HEK293T (cell line): ENCODE data around the gene CIP2A.

Experiments
- CTCF ChIA-PET: fragments of 350-600 bp; formaldehyde crosslinking; extraction: SDS; loops from one replicate; lab custom pipeline; 2021; ENCODE audit warnings: antibody characterized with exemption, inconsistent platforms; lab: Yijun Ruan, JAX
- POLR2A ChIA-PET: fragments of 350-600 bp; formaldehyde crosslinking; extraction: SDS; loops from one replicate; lab custom pipeline; 2020; ENCODE audit warnings: antibody characterized with exemption, inconsistent platforms; lab: Yijun Ruan, JAX
- DNase-seq: peaks from one replicate; pipeline ENCODE4 v3.0.0; 2012; ENCODE audit warnings: mixed read lengths; ENCODE audit errors: extremely low spot score
- ARNT ChIP-seq: fragments of 450-650 bp; IDR thresholded peaks from 2 replicates; pipeline ENCODE4 v1.6.1; 2017; ENCODE audit warnings: mild to moderate bottlenecking
- BHLHE40 ChIP-seq: fragments of 450-650 bp; IDR thresholded peaks from 2 replicates; pipeline ENCODE4 v1.6.1; 2016; ENCODE audit warnings: mild to moderate bottlenecking, moderate library complexity, borderline replicate concordance
- CTBP1 ChIP-seq: fragments of 450-650 bp; IDR thresholded peaks from 2 replicates; pipeline ENCODE4 v1.6.1; 2016; ENCODE audit warnings: borderline replicate concordance
- ELF4 ChIP-seq: fragments of 450-650 bp; IDR thresholded peaks from 2 replicates; pipeline ENCODE4 v1.6.1; 2017; ENCODE audit warnings: antibody characterized with exemption
- FOXA1 ChIP-seq: fragments of 450-650 bp; IDR thresholded peaks from 2 replicates; pipeline ENCODE4 v1.6.1; 2016; ENCODE audit warnings: mild to moderate bottlenecking
- FOXK2 ChIP-seq: fragments of 450-650 bp; IDR thresholded peaks from 2 replicates; pipeline ENCODE4 v1.6.1; 2016; ENCODE audit warnings: mild to moderate bottlenecking
- FOXM1 ChIP-seq: fragments of 450-650 bp; IDR thresholded peaks from 2 replicates; pipeline ENCODE4 v1.6.1; 2017; ENCODE audit warnings: mild to moderate bottlenecking, borderline replicate concordance
- HDGF ChIP-seq: fragments of 450-650 bp; IDR thresholded peaks from 2 replicates; pipeline ENCODE4 v1.6.1; 2017; ENCODE audit warnings: antibody characterized with exemption, borderline replicate concordance
- L3MBTL2 ChIP-seq: fragments of 450-650 bp; conservative IDR thresholded peaks from 2 replicates; pipeline ENCODE4 v1.6.1; 2016; ENCODE audit warnings: mild to moderate bottlenecking
- LEF1 ChIP-seq: fragments of 450-650 bp; IDR thresholded peaks from 2 replicates; pipeline ENCODE4 v1.6.1; 2017; ENCODE audit warnings: mild to moderate bottlenecking, borderline replicate concordance
- NFRKB ChIP-seq: fragments of 450-650 bp; IDR thresholded peaks from 2 replicates; pipeline ENCODE4 v1.6.1; 2016; ENCODE audit warnings: mild to moderate bottlenecking, moderate library complexity
- PKNOX1 ChIP-seq: fragments of 450-650 bp; IDR thresholded peaks from 2 replicates; pipeline ENCODE4 v1.6.1; 2016
- SP1 ChIP-seq: fragments of 450-650 bp; IDR thresholded peaks from 2 replicates; pipeline ENCODE4 v1.6.1; 2017
- SUZ12 ChIP-seq: fragments of 450-650 bp; IDR thresholded peaks from 2 replicates; pipeline ENCODE4 v1.6.1; 2016; ENCODE audit warnings: mild to moderate bottlenecking
- TARDBP ChIP-seq: fragments of 450-650 bp; IDR thresholded peaks from 2 replicates; pipeline ENCODE4 v1.6.1; 2016
- ZNF384 ChIP-seq: fragments of 450-650 bp; IDR thresholded peaks from 2 replicates; pipeline ENCODE4 v1.6.1; 2016

The CIP2A gene

DNA sequence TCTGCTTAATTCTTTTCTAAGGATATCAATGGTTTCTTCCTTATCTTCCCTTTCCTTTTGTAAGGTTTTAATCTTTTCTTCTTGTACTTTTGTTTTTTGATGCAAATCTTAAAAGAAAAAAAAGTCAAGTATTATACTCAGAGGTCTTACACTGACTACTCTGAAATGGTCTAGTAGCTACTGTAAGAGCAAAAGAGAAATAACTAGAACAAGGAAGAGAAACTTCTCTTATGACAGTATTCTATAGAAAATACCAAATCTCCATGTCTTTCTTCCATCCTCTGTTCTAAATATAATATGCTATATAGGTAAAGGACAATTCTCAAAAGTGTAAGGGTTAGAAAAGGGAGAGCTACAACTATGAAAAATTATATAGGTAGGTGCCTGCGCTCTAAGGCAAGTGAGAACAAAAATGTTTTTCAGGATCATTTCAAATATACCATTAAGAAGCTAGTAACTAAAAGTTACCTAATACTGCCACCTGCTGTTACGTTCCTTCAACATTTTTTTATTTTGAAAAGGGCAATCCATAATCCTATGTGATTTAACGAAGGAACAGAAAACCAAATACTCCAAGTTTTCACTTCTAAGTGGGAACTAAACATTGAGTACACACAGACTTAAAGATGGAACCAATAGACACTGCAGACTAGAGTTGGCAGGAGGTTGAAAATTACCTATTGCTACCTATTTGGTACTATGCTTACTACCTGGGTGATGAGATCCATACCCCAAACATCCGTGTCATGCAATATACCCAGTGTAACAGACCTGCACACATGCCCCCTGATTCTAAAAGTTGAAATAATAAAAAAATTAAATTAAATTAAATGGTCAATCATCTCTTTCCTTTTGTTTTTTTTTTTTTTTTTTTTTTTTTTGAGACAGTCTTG, 36.7 kb downstream of the CIP2A start:
- CTCF ChIA-PET = interaction anchor here (0.7 to 1.5 kb wide), 4 partner anchors 9 to 1021 kb away, joined by 3 to 9 read pairs (median 6); no protein-coding TSS in a partner anchor
- no peak for DNase-seq
- POLR2A ChIA-PET = no interaction called here
- no peak for TF ChIP-seq BHLHE40
- TF ChIP-seq ZNF384 = no peak
- TF ChIP-seq HDGF = no peak
- no peak for TF ChIP-seq CTBP1
- no peak for TF ChIP-seq FOXA1
- no peak for TF ChIP-seq SP1
- no peak for TF ChIP-seq NFRKB
- no peak for TF ChIP-seq L3MBTL2
- no peak for TF ChIP-seq TARDBP
- TF ChIP-seq PKNOX1 = no peak
- no peak for TF ChIP-seq SUZ12
- no peak for TF ChIP-seq FOXM1
- no peak for TF ChIP-seq FOXK2
- no peak for TF ChIP-seq ARNT
- no peak for TF ChIP-seq ELF4
- no peak for TF ChIP-seq LEF1

DNA sequence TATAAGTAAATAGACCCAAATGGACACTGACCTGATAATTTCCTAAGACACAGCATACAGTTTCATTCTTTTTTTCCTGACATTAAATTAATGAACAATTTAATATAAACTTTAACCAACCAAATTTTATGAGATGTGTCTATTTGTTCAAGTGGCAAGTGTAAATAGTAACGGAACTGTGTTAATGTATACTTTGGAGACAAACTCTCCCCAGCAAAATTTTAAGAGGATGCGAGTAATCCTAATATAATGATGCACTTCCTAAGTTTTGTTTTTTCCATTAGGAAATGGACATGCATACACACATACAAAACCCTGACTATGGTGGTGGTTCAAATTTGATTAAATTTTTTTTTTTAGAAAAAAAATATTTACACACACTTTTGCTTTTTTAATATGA, 40.4 kb downstream of the CIP2A start:
- TF ChIP-seq CTBP1 (no peak), FOXM1 (no peak), L3MBTL2 (no peak), FOXA1 (no peak), ARNT (no peak), SUZ12 (no peak), HDGF (no peak), NFRKB (no peak), SP1 (no peak), FOXK2 (no peak), ELF4 (no peak), PKNOX1 (no peak)
- DNase-seq = no peak
- POLR2A ChIA-PET = no interaction called here
- CTCF ChIA-PET = no interaction called here

- no peak for DNase-seq
- CTCF ChIA-PET = no interaction called here
- TF ChIP-seq ZNF384 (no peak), CTBP1 (no peak), BHLHE40 (no peak), SUZ12 (no peak), ELF4 (no peak), HDGF (no peak)
- POLR2A ChIA-PET = no interaction called here
Observed at GRCh38 chr3:108548304-108548703, 40.9 kb downstream of the CIP2A start.

DNA sequence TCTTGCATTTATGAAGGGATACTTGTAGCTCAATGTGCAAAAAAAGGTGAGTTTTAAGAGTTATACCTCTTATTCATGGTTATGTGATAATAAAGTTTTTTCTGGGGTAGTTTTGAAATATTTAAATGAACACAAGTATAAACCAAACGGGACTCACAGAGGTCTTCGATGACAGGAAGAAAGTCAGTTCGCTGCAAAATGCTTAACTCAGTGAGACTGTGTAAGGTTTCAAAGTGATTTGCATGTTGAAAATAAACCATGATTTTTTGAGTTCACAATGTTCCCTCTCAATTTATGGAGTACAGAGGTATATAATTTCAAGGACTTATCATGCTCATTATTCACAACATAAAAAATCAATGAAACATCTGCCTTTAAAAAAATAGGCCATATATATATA, 42.5 kb downstream of the CIP2A start:
- ChIA-PET POLR2A (no interaction called here), CTCF (interaction anchor here (0.6 kb wide), 2 partner anchors 57 to 145 kb away, joined by 3 read pairs; no protein-coding TSS in a partner anchor)
- TF ChIP-seq LEF1 (no peak), ARNT (no peak), FOXM1 (no peak), FOXK2 (no peak)
- no peak for DNase-seq

- TF ChIP-seq ARNT = no peak
- TF ChIP-seq BHLHE40 = no peak
- TF ChIP-seq ZNF384 = no peak
- TF ChIP-seq LEF1 = no peak
- no peak for TF ChIP-seq FOXK2
- no peak for TF ChIP-seq CTBP1
- TF ChIP-seq L3MBTL2 = no peak
- TF ChIP-seq ELF4 = no peak
- TF ChIP-seq FOXA1 = no peak
- no peak for TF ChIP-seq SUZ12
- no peak for TF ChIP-seq PKNOX1
- no peak for TF ChIP-seq FOXM1
- TF ChIP-seq HDGF = no peak
- no peak for TF ChIP-seq TARDBP
- no peak for TF ChIP-seq NFRKB
- no peak for TF ChIP-seq SP1
- CTCF ChIA-PET = interaction anchor here (0.6 kb wide), 2 partner anchors 56 to 145 kb away, joined by 3 read pairs; no protein-coding TSS in a partner anchor
- no peak for DNase-seq
- POLR2A ChIA-PET = no interaction called here
Observed at GRCh38 chr3:108546247-108546646, 43.0 kb downstream of the CIP2A start.

DNA sequence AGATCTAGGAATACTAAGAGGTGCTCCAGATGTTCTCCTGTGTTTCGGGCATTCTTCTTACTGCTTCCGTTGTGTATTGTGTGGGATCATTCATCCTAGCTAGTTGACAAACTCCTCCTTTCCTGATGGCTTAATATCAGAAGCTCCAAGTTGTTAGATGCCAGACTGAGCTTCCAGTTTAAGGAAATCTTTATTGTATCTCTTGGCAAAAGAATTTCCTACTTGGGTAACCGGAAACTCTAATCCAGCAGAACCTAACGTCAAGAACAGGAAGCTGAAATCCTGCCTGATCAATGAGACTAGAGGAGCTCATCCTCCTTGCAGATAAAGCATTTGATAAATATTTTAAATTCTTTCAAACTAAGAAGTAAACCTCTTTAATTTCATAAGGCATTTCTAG, 51.2 kb downstream of the CIP2A start:
- ChIA-PET CTCF (no interaction called here), POLR2A (no interaction called here)
- TF ChIP-seq L3MBTL2 (no peak), HDGF (no peak), FOXM1 (no peak), PKNOX1 (no peak), TARDBP (no peak), ZNF384 (no peak), NFRKB (no peak)
- no peak for DNase-seq
